ENCODE data around the gene VNN1.

GRCh38 chr6:132671295-132671694, 42.6 kb downstream of the VNN1 start:
- TF ChIP-seq CTCF (conservative IDR thresholded peaks at IDR 0.05) (no peak), EZH2 (IDR thresholded peaks at IDR 0.05; ENCODE audit: low read depth) (no peak)
